ENCODE data around the gene APBA2.

- TF ChIP-seq GATA2 (IDR thresholded peaks at IDR 0.05; ENCODE audit: low read depth, low read length) (no peak), GATA3 (IDR thresholded peaks at IDR 0.05; ENCODE audit: low read depth, low read length) (no peak)
Measured at GRCh38 chr15:28943146-28943545, 57.4 kb downstream of the APBA2 start.

All from SH-SY5Y (cell line).